Choroid plexus epithelial cell (primary cell): ENCODE results near the gene PXYLP1.

Source experiments
- DNase-seq: peaks from one replicate; pipeline ENCODE4 v3.0.0-alpha.2; 2010; ENCODE audit warnings: low read depth
- H3K4me3 ChIP-seq: 2 replicates; pipeline ENCODE4 v1.5.1; 2011; ENCODE audit warnings: low read depth, mild to moderate bottlenecking, control low read depth, low read length, moderate library complexity
- CTCF ChIP-seq: conservative IDR thresholded peaks from 2 replicates; pipeline ENCODE4 v1.5.1; 2011; ENCODE audit warnings: low read depth, mild to moderate bottlenecking, control low read depth, inconsistent platforms, low read length, moderate library complexity

PXYLP1 gene

GRCh38 chr3:141235661-141236171, 4.1 kb downstream of the PXYLP1 start:
- no peak for TF ChIP-seq CTCF
- DNase-seq: no peak
- H3K4me3 ChIP-seq: no peak overlapping the region

- no peak overlapping the region for H3K4me3 ChIP-seq
These were observed 4.7 kb downstream of the PXYLP1 start for GRCh38 chr3:141236361-141236760.

GRCh38 chr3:141237701-141238521, 6.3 kb downstream of the PXYLP1 start:
- H3K4me3 ChIP-seq: no peak overlapping the region
- no peak for TF ChIP-seq CTCF
- no peak for DNase-seq

More at GRCh38 chr3:141236361-141236760, 4.7 kb downstream of the PXYLP1 start:
- no peak for TF ChIP-seq CTCF
- DNase-seq: no peak

GRCh38 chr3:141239511-141240281, 8.1 kb downstream of the PXYLP1 start:
- H3K4me3 ChIP-seq: no peak overlapping the region
- no peak for DNase-seq
- TF ChIP-seq CTCF: no peak

GRCh38 chr3:141240286-141240685, 8.7 kb downstream of the PXYLP1 start:
- peak; percentile 46 for DNase-seq
- no peak for TF ChIP-seq CTCF
- H3K4me3 ChIP-seq: no peak overlapping the region

GRCh38 chr3:141240687-141241615, 9.3 kb downstream of the PXYLP1 start:
- TF ChIP-seq CTCF: no peak
- peak; percentile 57 for DNase-seq
- no peak overlapping the region for H3K4me3 ChIP-seq
